Mesodermal cell (in vitro differentiated cells): ENCODE results near the gene SPRTN.
A peak's percentile ranks its signal among the peaks of the same experiment; 100 is the strongest.

Experiments used
- H3K27ac ChIP-seq: 2 replicates; pipeline ENCODE4 v1.7.0; 2013; ENCODE audit warnings: mild to moderate bottlenecking, low read depth, low read length, moderate library complexity; ENCODE audit not compliant: severe bottlenecking
- H3K36me3 ChIP-seq: 2 replicates; pipeline ENCODE4 v1.7.1; 2013; ENCODE audit warnings: mild to moderate bottlenecking, low read length, moderate library complexity; ENCODE audit not compliant: control insufficient read depth, insufficient read depth
- H3K4me1 ChIP-seq: one replicate; pipeline ENCODE4 v1.7.1; 2013; ENCODE audit warnings: mild to moderate bottlenecking, low read length; ENCODE audit not compliant: insufficient read depth, control insufficient read depth, poor library complexity, severe bottlenecking
- H3K4me3 ChIP-seq: 2 replicates; pipeline ENCODE4 v1.7.0; 2013; ENCODE audit warnings: low read length, control low read depth, mild to moderate bottlenecking; ENCODE audit not compliant: insufficient read depth, poor library complexity, severe bottlenecking; ENCODE audit errors: extremely low read depth
- H3K9me3 ChIP-seq: 2 replicates; pipeline ENCODE4 v1.7.1; 2013; ENCODE audit warnings: mild to moderate bottlenecking, low read length, moderate library complexity; ENCODE audit not compliant: control insufficient read depth
- WGBS, 2 experiments: methylation state at CpG; one replicate each; pipeline ENCODE4 v1.1.5; 2013; ENCODE audit warnings: missing lambda C conversion rate in 2 of 2; ENCODE audit not compliant: insufficient coverage in 2 of 2; 5-methylcytosine and 5-hydroxymethylcytosine counted together

SPRTN gene

DNA sequence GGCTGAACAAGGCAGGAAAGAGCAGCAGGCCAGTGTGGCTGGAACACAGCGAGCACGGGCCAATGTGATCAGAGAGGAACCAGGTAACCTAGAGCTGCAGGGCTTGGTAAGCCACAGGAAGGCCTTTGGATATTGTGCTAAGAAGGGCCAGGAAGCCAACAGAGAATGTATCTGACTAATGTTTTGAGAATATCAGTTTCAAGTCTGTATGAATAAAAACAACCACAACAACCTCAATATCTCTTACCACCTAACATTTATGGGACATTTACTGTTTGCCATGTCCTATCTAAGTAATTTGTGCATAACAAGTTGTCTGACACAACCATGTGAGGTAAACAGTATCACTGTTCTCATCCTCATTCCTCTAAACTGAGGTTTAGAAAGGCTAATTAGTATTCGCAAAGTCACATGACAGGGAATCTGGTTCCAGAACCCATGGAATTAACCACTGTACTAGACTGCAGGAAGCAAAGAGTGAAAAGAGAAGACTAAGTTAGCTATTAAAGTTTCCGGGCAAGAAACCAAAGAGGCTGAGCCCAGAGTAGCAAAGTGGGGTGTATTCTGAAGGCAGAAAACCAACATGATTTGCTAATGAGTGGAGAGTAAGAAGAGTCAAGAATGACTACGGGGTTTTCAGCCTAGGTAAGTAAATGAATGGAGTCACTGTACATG is 38.9 kb downstream of the SPRTN start:
- Histone ChIP-seq H3K9me3 (no peaks in the 10 kb centered on the region), H3K27ac (no peak overlapping the region), H3K36me3 (no peaks in the 10 kb centered on the region), H3K4me1 (peaks cover 17% of the 10 kb centered on the region), H3K4me3 (no peak overlapping the region)
- 94 to 95% methylated on average over 4 to 5 of the region's 5 CpGs for WGBS, 2 experiments

DNA sequence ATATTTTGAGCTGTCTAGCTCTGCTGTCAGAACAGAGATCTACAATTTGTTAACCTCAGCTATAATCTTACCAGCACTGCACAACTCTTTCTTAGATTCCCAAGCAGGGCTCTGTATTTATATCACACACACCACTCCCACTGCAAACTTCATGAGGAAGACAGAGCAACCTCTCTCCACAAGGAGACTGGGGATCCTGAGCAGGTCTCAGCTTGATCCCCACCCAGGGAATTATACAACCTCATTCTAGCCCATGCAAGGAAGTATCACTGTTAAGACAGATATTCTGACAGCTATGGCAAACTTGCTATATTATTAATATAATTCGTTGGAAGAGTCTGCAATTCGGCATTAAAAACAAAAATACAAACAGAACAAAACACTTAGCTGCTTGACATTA is 43.6 kb downstream of the SPRTN start:
- WGBS, 2 experiments = no CpG with 5 or more reads among the region's 2 CpGs

DNA sequence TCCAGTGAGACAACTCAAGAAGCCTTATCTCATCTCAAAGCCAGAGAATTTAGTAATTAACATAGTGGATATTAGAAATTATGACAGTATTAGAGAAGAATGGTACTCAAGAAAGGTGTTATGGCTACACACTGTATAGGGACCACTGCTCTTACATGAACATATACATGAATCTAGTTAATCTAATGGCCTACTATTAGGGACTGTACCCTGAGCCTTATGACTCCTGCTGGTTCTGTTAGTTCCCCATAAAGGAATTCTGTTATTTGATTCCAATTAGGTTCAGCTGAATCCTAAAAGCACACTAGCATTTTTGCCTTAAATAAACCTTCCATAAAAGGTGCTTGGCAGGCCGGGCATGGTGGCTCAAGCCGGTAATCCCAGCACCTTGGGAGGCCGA is 44.3 kb downstream of the SPRTN start:
- Histone ChIP-seq H3K4me3 (no peak overlapping the region), H3K4me1 (peaks cover 8% of the 10 kb centered on the region), H3K27ac (no peak overlapping the region), H3K9me3 (no peaks in the 10 kb centered on the region), H3K36me3 (no peaks in the 10 kb centered on the region)
- 94% methylated on average over 2 of the region's 3 CpGs; no CpG with 5 or more reads in 1 of the 2 experiments for WGBS, 2 experiments

More for the DNA sequence above, 43.6 kb downstream of the SPRTN start:
- Histone ChIP-seq H3K9me3 (no peaks in the 10 kb centered on the region), H3K27ac (no peak overlapping the region), H3K4me1 (peaks cover 15% of the 10 kb centered on the region), H3K36me3 (no peaks in the 10 kb centered on the region), H3K4me3 (no peak overlapping the region)

DNA sequence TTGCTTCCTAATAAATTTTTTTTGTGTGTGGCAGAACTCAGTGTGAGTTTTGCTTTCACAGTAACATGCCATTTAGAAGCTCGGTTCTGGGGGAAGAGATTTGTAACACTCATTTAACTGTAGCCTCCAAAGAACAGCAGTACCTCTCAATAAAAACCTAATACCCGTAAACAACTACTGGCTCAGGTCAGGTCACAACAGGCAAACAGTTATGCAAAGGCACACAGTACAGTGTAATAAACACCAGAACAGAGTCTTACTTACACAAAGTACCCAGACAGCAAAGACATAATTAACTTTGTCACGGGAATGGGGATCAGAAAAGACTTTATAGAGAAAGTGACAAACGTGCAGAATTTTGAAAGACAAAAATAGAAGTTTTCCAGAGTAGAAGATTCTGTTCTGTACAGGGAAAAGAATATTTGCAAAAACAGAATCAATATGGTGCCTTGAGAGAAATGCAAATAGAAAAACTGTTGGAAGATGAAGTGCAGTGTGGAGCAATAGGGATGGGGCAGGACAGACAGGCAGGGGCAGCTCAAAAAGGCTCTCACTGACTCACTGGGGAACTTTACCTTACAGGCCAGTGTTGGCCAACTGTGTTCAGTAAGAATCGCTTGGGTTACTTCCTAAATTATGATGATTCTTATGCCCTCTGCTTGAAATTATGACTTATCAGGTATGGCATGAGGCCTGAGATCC is 45.2 kb downstream of the SPRTN start:
- WGBS, 2 experiments = 95 to 96% methylated on average over 2 of the region's 5 CpGs
- Histone ChIP-seq H3K27ac (no peak overlapping the region), H3K4me1 (peaks cover under 1% of the 10 kb centered on the region)

DNA sequence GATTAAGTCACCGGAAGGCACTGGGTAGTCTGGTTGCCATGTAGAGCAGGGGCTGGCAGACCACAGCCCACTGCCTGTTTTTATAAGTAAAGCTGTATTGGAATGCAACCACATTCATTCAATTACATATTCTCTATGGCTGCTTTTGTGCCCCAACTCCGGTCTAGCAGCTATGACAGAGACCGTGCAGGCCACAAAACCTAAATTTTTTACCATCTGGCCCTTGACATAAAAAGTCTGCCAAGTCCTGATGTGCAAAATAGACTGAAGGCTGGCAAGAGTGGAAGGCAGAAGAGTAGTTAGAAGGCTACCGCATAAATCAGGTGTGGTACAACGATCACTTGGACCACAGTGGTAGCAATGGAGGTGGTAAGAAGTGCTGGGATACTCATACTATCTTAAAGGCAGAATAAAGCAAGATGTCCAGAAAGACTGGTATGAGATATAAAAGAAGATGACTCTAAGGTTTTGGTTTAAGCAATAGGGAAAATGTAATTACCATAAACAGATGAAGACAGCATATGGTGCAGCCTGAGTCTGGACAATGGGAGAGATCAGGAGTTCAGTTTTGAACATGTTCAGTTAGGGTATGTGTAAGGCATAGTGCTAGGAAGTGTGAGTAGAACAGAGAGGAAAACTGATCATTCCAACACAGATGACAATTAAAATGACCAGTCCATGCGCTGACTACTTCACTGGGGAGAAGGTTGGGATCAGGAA is 46.8 kb downstream of the SPRTN start:
- Histone ChIP-seq H3K9me3 (no peaks in the 10 kb centered on the region), H3K27ac (no peak overlapping the region), H3K4me1 (peaks cover 9% of the 10 kb centered on the region), H3K36me3 (no peaks in the 10 kb centered on the region), H3K4me3 (no peak overlapping the region)
- 95 to 100% methylated on average over 4 to 5 of the region's 6 CpGs for WGBS, 2 experiments

More for the DNA sequence above, 45.2 kb downstream of the SPRTN start:
- Histone ChIP-seq H3K36me3 (no peaks in the 10 kb centered on the region), H3K9me3 (no peaks in the 10 kb centered on the region), H3K4me3 (no peak overlapping the region)

DNA sequence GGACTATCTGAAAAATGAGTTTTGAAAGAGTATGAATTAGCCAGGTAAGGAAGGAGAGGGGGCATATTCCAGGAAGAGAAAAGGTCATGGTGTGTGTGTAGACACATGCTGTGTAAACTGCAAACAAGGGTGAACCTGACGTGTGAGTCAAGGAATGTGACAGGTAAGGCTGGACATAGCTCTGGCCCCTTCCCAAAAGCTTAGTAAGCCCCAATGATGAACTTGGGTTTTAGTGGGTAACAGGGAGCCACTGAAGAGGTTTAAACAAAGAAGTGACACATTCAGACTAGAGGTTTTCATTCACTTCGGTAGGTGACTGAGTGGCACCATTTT is 47.3 kb downstream of the SPRTN start:
- H3K27ac ChIP-seq = no peak overlapping the region
- 91 to 100% methylated on average over 2 of the region's 2 CpGs for whole genome bisulfite sequencing, 2 experiments
- no peaks in the 10 kb centered on the region for H3K36me3 ChIP-seq
- H3K4me1 ChIP-seq = peaks cover 13% of the 10 kb centered on the region
- H3K4me3 ChIP-seq = no peak overlapping the region
- H3K9me3 ChIP-seq = no peaks in the 10 kb centered on the region

DNA sequence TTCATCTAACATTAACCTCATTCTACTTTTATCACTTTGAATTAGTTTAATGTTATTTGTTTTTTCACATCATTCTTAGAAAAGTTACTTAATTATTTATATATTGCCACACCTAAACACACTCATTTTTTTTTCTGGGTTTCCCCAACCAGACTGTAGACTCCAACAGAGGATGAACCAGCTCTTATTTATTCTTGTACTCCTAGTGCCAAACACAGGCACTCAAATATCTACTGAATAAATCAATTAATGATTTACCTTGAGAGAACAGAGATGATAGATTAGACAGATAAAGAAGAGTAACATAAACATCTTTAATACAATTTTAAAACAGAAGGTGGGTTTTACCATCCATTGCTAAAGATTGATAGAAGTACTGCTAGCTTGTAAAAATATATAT is 48.4 kb downstream of the SPRTN start:
- Histone ChIP-seq H3K4me1 (peaks cover 21% of the 10 kb centered on the region), H3K27ac (no peak overlapping the region), H3K4me3 (no peak overlapping the region), H3K9me3 (no peaks in the 10 kb centered on the region), H3K36me3 (peaks cover 5% of the 10 kb centered on the region)

DNA sequence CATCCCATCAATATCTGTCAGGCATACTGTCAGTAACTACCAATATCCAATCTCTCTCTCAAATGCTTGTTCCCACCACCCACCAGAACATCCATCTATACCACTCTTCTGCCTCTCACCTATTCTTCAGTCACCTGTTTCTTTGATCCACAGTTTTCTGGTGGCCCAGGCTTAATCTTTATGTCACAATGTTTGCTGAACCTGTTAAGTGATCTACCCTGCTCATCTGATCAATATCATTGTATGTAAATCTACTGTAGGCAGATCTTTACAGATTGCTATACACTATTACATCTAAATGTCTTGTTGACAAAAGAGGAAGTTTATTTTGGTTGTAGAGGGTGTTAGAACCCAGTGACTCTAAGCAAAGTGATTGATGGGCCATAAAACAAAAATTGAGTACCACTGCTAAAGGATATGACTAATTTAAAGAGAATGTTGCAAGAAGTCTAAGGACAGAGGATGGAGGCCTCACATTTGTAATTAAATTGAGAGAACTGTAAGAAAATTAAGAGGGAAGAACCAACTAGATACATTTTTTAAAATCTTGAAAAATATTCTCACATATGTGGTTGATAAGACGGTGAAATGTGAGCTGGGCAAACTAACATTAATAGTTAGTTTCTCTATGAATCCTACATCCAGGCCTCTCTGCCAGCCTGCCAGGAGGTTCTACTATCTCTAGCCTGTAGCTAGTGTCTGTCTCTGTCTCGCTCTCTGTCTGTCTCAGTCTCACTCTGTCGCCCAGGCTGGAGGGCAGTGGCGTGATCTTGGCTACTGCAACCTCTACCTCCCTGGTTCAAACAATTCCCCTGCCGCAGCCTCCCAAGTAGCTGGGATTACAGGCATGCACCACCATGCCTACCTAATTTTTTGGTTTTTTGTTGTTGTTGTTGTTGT is 49.9 kb downstream of the SPRTN start:
- WGBS, 2 experiments = 82 to 83% methylated on average over 1 to 3 of the region's 5 CpGs
- Histone ChIP-seq H3K4me3 (no peak overlapping the region), H3K9me3 (no peaks in the 10 kb centered on the region), H3K36me3 (peaks cover 5% of the 10 kb centered on the region), H3K4me1 (peaks cover 27% of the 10 kb centered on the region), H3K27ac (peak overlapping the region; percentile 86)

DNA sequence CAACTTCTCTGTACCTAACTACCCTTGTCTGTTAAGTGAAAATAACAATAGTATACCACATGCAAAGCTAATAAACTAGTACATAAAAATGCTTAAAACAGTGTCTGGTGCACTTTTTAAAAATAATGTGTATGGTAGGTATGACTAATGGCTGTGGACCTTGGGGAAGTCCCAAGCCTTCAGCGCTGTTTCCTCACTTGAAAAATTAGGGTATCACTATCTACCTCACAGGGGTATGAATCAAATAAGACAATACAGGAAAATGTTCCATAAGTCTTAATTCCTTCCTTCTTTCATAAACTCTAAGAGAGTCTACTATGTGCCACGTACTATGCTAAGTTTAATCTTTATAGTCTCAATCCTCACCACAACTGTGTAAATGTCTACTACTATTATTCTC is 52.0 kb downstream of the SPRTN start:
- peak overlapping the region; percentile 4 for H3K27ac ChIP-seq
- WGBS, 2 experiments = 100% methylated on average over 1 of the region's 2 CpGs; no CpG with 5 or more reads in 1 of the 2 experiments
- no peaks in the 10 kb centered on the region for H3K9me3 ChIP-seq
- peaks cover 48% of the 10 kb centered on the region for H3K4me1 ChIP-seq
- no peak overlapping the region for H3K4me3 ChIP-seq
- peaks cover 5% of the 10 kb centered on the region for H3K36me3 ChIP-seq

DNA sequence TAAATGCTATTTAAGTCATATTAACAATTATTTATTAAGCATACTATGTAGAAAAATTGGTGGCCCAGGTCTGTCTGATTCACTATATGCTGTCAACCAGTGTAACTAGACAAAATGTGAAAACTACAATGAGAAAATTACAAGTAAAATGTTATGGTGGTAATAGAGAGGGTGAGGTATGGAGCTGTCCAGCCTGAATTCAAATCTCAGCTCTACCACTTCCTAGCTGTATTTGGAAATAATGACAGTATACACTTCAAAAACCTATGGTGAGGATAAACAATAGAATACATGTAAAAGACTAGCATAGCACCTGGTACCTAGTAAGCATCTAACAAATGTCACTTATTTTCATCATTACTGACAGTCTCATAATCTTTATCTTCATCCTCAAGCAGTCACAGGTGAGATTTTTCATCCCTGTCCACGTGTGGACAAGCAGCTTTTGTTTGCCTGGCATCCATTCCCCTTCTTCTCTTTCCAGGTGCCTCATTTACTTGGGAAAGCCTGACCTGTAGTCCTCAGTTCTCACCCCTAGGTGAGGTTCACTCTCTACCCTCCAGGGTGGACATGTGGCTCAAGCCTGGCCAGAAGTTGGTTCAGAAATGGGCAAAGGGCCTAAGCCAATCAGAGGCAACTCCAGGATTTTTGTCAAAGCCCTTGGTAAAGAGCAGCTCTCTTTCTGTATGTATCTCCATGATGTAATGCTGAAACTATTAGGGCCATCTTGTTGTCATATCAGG is 54.5 kb downstream of the SPRTN start:
- peaks cover 63% of the 10 kb centered on the region for H3K4me1 ChIP-seq
- H3K36me3 ChIP-seq = peaks cover 5% of the 10 kb centered on the region
- peak overlapping the region; percentile 92 for H3K27ac ChIP-seq
- 80 to 86% methylated on average over 1 of the region's 1 CpG for WGBS, 2 experiments
- no peaks in the 10 kb centered on the region for H3K9me3 ChIP-seq
- H3K4me3 ChIP-seq = no peak overlapping the region
